ENCODE measurements around the gene TRIM33.

The TRIM33 gene

GRCh38 chr1:114352797-114353196 is 158.2 kb downstream of the TRIM33 start:
- FAIRE-seq (no peak), DNase-seq (ENCODE audit: low spot score) (no peak)

- no peak for FAIRE-seq
- no peak for DNase-seq (ENCODE audit: low spot score)
Observed at GRCh38 chr1:114350731-114351445, 160.1 kb downstream of the TRIM33 start.

GRCh38 chr1:114349891-114350605 is 161.0 kb downstream of the TRIM33 start:
- no peak for DNase-seq (ENCODE audit: low spot score)
- FAIRE-seq = no peak

- FAIRE-seq = no peak
- DNase-seq (ENCODE audit: low spot score) = no peak
Observed at GRCh38 chr1:114347431-114348209, 163.4 kb downstream of the TRIM33 start.

GRCh38 chr1:114346480-114347029 is 164.4 kb downstream of the TRIM33 start:
- FAIRE-seq (peak; percentile 90), DNase-seq (ENCODE audit: low spot score) (peak; percentile 97)

- peak; percentile 59 for DNase-seq (ENCODE audit: low spot score)
- FAIRE-seq = no peak
Observed at GRCh38 chr1:114345930-114346479, 165.0 kb downstream of the TRIM33 start.

- DNase-seq (ENCODE audit: low spot score) = no peak
- FAIRE-seq = no peak
Observed at GRCh38 chr1:114344656-114345055, 166.3 kb downstream of the TRIM33 start.

All from urothelium cell line (cell line).